GM12878 (cell line): ENCODE measurements around the gene OLFM1. TPM values are rescaled to one million over a fixed set of nuclear protein-coding genes. Genes with fewer than 3 reads are reported as not detected.

Experiments used
- ATAC-seq: fragments of 200-7000 bp; cut with Tn5 transposase; 3 replicates; pipeline ENCODE4 v1.9.1; 2020; ENCODE audit warnings: mild to moderate bottlenecking, moderate library complexity
- BruUV-seq: library from RNA; stranded (reverse); fragments of 400-500 nt; replicated peaks from 2 replicates; lab custom pipeline; 2021; lab: Mats Ljungman, UMichigan
- CTCF ChIA-PET: fragments of 300-600 bp; sonication (Branson Sonifier 250); formaldehyde crosslinking; extraction: SDS; loops from one replicate; lab custom pipeline; 2021; ENCODE audit warnings: inconsistent platforms; lab: Yijun Ruan, JAX
- POLR2A ChIA-PET: fragments of 350-600 bp; formaldehyde crosslinking; extraction: SDS; loops from one replicate; lab custom pipeline; 2021; ENCODE audit warnings: inconsistent platforms; lab: Charles Lee
- RAD21 ChIA-PET: fragments of 300-600 bp; sonication (Branson Sonifier 250); formaldehyde crosslinking; loops from one replicate; lab custom pipeline; 2023; ENCODE audit warnings: antibody characterized with exemption; ENCODE audit not compliant: unreplicated experiment; lab: Charles Lee
- SMC1A ChIA-PET: fragments of 300-600 bp; sonication (Branson Sonifier 250); formaldehyde crosslinking; loops from one replicate; lab custom pipeline; 2023; ENCODE audit not compliant: unreplicated experiment, uncharacterized antibody; lab: Charles Lee
- DNase-seq: peaks from one replicate; pipeline ENCODE4 v3.0.0-alpha.2; 2011; ENCODE audit warnings: low read depth, low spot score
- FAIRE-seq: peaks from 3 replicates; lab custom pipeline; 2011; peaks lifted over from hg19 to GRCh38; lab: Jason Lieb, UNC
- H2AFZ ChIP-seq: 2 replicates; pipeline ENCODE4 v1.6.0; 2011; ENCODE audit warnings: low read depth, low read length, control low read depth; ENCODE audit not compliant: control insufficient read depth
- H3K27ac ChIP-seq: 2 replicates; pipeline ENCODE4 v1.5.1; 2011; ENCODE audit warnings: control low read depth; ENCODE audit not compliant: control insufficient read depth, insufficient read depth
- H3K27me3 ChIP-seq, 2 experiments: replicated peaks in 1 of 2; 2 replicates each; pipeline versions ENCODE4 v1.6.0 to v1.6.1; 2011; ENCODE audit warnings: low read length in 1 of 2; ENCODE audit not compliant: control insufficient read depth in 2 of 2, insufficient read depth in 2 of 2
- H3K36me3 ChIP-seq, 2 experiments: 2 replicates each; pipeline ENCODE4 v1.5.1; 2011; ENCODE audit warnings: low read length in 1 of 2; ENCODE audit not compliant: control insufficient read depth in 2 of 2, insufficient read depth in 2 of 2
- H3K4me1 ChIP-seq: 2 replicates; pipeline ENCODE4 v1.6.1; 2011; ENCODE audit warnings: mild to moderate bottlenecking, low read length, moderate library complexity, mixed read lengths; ENCODE audit not compliant: control insufficient read depth, insufficient read depth
- H3K4me2 ChIP-seq: 2 replicates; pipeline ENCODE4 v1.6.0; 2011; ENCODE audit warnings: control low read depth; ENCODE audit not compliant: control insufficient read depth, insufficient read depth
- H3K4me3 ChIP-seq: fragments of 200-600 bp; sonication (generic); 2 replicates; pipeline ENCODE4 v1.5.1; 2016
- H3K79me2 ChIP-seq: 2 replicates; pipeline ENCODE4 v1.6.0; 2011; ENCODE audit warnings: low read length; ENCODE audit not compliant: control insufficient read depth, insufficient read depth
- H3K9ac ChIP-seq: 2 replicates; pipeline ENCODE4 v1.8.0; 2011; ENCODE audit warnings: low read length, control low read depth, mixed read lengths; ENCODE audit not compliant: control insufficient read depth, insufficient read depth
- H3K9me3 ChIP-seq: replicated peaks from 3 replicates; pipeline ENCODE4 v1.5.1; 2011; ENCODE audit warnings: mild to moderate bottlenecking, low read length; ENCODE audit not compliant: control insufficient read depth, insufficient read depth
- H4K20me1 ChIP-seq: 2 replicates; pipeline ENCODE4 v1.6.0; 2011; ENCODE audit not compliant: control insufficient read depth, insufficient read depth
- EZH2 ChIP-seq: IDR thresholded peaks from 2 replicates; pipeline ENCODE4 v1.6.1; 2012; ENCODE audit warnings: low read depth, mild to moderate bottlenecking, control low read depth, inconsistent platforms, low read length, borderline replicate concordance; ENCODE audit not compliant: control insufficient read depth
- PAX5 ChIP-seq: IDR thresholded peaks from 2 replicates; pipeline ENCODE4 v1.6.1; 2011; ENCODE audit warnings: low read depth, low read length, borderline replicate concordance
- RAD51 ChIP-seq: fragments of 450-650 bp; IDR thresholded peaks from 2 replicates; pipeline ENCODE4 v1.6.1; 2016; ENCODE audit warnings: moderate library complexity, mild to moderate bottlenecking, inconsistent platforms
- RCOR1 ChIP-seq: conservative IDR thresholded peaks from 2 replicates; pipeline ENCODE4 v1.6.1; 2012; ENCODE audit warnings: low read depth, low read length, improper control_type of control experiment
- TARDBP ChIP-seq: IDR thresholded peaks from 2 replicates; pipeline ENCODE4 v1.6.1; 2016; ENCODE audit warnings: borderline replicate concordance
- TCF7 ChIP-seq: IDR thresholded peaks from 2 replicates; pipeline ENCODE4 v1.6.1; 2014; ENCODE audit warnings: antibody characterized with exemption, borderline replicate concordance
- ZBTB40 ChIP-seq: fragments of 450-650 bp; IDR thresholded peaks from 2 replicates; pipeline ENCODE4 v1.6.1; 2016; ENCODE audit warnings: mild to moderate bottlenecking, moderate library complexity, borderline replicate concordance
- ZSCAN29 ChIP-seq: fragments of 450-650 bp; IDR thresholded peaks from 2 replicates; pipeline ENCODE4 v1.6.1; 2017; ENCODE audit warnings: mild to moderate bottlenecking, moderate library complexity
- WGBS: methylation state at CpG from one replicate; pipeline ENCODE4 v1.1.6; 2016; ENCODE audit warnings: low lambda C conversion rate; ENCODE audit not compliant: insufficient replicate concordance, insufficient coverage; ENCODE audit errors: missing lambda C conversion rate; 5-methylcytosine and 5-hydroxymethylcytosine counted together
- in situ Hi-C: fragments of 300-500 bp; cut with MboI; formaldehyde crosslinking; loops from 9 replicates; pipeline ENCODE4 v1.14.3; 2018; ENCODE audit warnings: mixed read lengths
- intact Hi-C: fragments of 100-400 bp; cut with micrococcal nuclease; formaldehyde crosslinking; loops from one replicate; pipeline ENCODE4 v1.14.2; 2022; ENCODE audit not compliant: unreplicated experiment
- polyA plus RNA-seq, 11 experiments: library from polyadenylated mRNA; depleted of rRNA in 4 of 11; unstranded in 6 of 11; stranded (reverse) in 5 of 11; fragments of >200 nt; fragmentation: Nextera tagmentation in 4 of 11; fragmentation: Illumina TruSeq in 1 of 11; extraction: Ambion mirVana in 4 of 11; extraction: Trizol in 1 of 11; gene quantifications; 1 replicate in 1 of 11; 2 replicates in 10 of 11; pipeline versions ENCODE4 v1.2.1 to v1.2.3, GENCODE V29; 2011 to 2016; ENCODE audit warnings: inconsistent platforms in 2 of 11, missing spikeins in 2 of 11, low read depth in 1 of 11
- total RNA-seq, 4 experiments: library from RNA; depleted of rRNA in 3 of 4; stranded (reverse); fragments of >200 nt in 3 of 4; fragmentation: Illumina TruSeq in 1 of 4; extraction: Trizol in 1 of 4; gene quantifications; 2 replicates each; pipeline versions ENCODE4 v1.2.1 to v1.2.3, GENCODE V29; 2013 to 2021
- TF ChIP-seq, protein P1 (sequence below): fragments of 450-650 bp; IDR thresholded peaks from 2 replicates; pipeline ENCODE4 v1.6.1; 2017; ENCODE audit warnings: mild to moderate bottlenecking, low read depth, inconsistent platforms; ENCODE audit not compliant: poor library complexity, severe bottlenecking
- TF ChIP-seq, protein P2 (sequence below): fragments of 150-350 bp; IDR thresholded peaks from 2 replicates; pipeline ENCODE4 v1.6.1; 2014; ENCODE audit warnings: mild to moderate bottlenecking, low read depth, low read length
- TF ChIP-seq, protein P3 (sequence below): fragments of 450-650 bp; IDR thresholded peaks from 2 replicates; pipeline ENCODE4 v1.6.1; 2017; ENCODE audit warnings: borderline replicate concordance

OLFM1 gene
- total and polyA plus RNA-seq, 10 of the 15 experiments (the other 5 are each of a cell fraction or from before 2014, with no cell fraction given), result not detected

DNA sequence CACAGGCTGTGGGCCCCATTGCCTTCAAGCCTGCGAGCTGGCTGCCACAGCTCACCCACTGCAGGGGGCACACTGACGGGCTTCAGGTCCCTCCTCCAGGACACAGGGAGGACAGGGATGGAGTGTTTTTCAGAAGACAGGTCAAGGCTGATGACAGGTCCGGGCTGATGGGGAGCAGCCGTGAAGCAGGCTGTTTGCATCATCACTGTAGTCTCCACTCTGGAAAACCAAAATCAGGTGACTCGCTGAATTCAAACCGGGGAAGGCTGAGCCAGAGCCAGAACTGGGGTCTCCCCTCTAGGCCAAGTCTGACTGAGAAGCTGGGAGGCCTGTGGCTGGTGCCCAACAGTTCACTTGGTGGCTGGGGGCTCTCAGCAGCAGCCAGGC, 48.5 kb downstream of the OLFM1 start (continued):
- TF ChIP-seq, protein P1, sequence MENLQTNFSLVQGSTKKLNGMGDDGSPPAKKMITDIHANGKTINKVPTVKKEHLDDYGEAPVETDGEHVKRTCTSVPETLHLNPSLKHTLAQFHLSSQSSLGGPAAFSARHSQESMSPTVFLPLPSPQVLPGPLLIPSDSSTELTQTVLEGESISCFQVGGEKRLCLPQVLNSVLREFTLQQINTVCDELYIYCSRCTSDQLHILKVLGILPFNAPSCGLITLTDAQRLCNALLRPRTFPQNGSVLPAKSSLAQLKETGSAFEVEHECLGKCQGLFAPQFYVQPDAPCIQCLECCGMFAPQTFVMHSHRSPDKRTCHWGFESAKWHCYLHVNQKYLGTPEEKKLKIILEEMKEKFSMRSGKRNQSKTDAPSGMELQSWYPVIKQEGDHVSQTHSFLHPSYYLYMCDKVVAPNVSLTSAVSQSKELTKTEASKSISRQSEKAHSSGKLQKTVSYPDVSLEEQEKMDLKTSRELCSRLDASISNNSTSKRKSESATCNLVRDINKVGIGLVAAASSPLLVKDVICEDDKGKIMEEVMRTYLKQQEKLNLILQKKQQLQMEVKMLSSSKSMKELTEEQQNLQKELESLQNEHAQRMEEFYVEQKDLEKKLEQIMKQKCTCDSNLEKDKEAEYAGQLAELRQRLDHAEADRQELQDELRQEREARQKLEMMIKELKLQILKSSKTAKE, result no peak
- no peak for TF ChIP-seq RCOR1

DNA sequence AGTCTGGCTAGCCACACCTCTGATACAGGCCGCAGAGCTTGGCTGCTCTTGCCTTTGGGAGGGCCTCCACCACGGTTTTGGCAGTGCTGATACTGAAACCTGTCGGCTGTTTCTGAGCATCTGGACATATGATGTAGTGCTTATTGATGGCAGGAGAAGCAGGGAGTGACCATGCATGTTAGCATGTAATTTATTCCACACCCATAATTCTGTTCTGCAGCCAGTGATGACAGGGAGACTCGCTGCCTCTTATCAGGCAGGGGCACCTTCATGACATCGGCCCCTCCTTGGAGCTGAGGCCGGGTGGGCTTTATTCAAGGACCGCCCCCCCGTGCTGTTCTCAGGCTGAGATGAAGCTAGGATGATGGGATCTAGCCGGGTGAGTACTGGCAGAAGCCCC, 49.0 kb downstream of the OLFM1 start:
- BruUV-seq, result no TSS peak
- SMC1A ChIA-PET, result no interaction called here
- no peaks in the 10 kb centered on the region for H3K9me3 ChIP-seq
- no peaks in the 10 kb centered on the region for H3K36me3 ChIP-seq
- no peaks in the 10 kb centered on the region for H3K27me3 ChIP-seq
- CTCF ChIA-PET, result no interaction called here
- H3K27ac ChIP-seq, result no peak overlapping the region
- no peak overlapping the region for H2AFZ ChIP-seq
- no peaks in the 10 kb centered on the region for H4K20me1 ChIP-seq
- TF ChIP-seq TARDBP (no peak), ZBTB40 (no peak), RAD51 (no peak), PAX5 (no peak), TCF7 (no peak), EZH2 (no peak), ZSCAN29 (no peak)
- TF ChIP-seq, protein P2, sequence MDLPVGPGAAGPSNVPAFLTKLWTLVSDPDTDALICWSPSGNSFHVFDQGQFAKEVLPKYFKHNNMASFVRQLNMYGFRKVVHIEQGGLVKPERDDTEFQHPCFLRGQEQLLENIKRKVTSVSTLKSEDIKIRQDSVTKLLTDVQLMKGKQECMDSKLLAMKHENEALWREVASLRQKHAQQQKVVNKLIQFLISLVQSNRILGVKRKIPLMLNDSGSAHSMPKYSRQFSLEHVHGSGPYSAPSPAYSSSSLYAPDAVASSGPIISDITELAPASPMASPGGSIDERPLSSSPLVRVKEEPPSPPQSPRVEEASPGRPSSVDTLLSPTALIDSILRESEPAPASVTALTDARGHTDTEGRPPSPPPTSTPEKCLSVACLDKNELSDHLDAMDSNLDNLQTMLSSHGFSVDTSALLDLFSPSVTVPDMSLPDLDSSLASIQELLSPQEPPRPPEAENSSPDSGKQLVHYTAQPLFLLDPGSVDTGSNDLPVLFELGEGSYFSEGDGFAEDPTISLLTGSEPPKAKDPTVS, result no peak
- TF ChIP-seq, protein P3, sequence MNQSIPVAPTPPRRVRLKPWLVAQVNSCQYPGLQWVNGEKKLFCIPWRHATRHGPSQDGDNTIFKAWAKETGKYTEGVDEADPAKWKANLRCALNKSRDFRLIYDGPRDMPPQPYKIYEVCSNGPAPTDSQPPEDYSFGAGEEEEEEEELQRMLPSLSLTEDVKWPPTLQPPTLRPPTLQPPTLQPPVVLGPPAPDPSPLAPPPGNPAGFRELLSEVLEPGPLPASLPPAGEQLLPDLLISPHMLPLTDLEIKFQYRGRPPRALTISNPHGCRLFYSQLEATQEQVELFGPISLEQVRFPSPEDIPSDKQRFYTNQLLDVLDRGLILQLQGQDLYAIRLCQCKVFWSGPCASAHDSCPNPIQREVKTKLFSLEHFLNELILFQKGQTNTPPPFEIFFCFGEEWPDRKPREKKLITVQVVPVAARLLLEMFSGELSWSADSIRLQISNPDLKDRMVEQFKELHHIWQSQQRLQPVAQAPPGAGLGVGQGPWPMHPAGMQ, result no peak
- 14% methylated on average over 9 of the region's 9 CpGs for WGBS
- intact Hi-C loops (no loop called here), in situ Hi-C loops (no loop called here)
- no peak overlapping the region for H3K9ac ChIP-seq
- no peaks in the 10 kb centered on the region for H3K79me2 ChIP-seq
- H3K4me2 ChIP-seq, result no peak overlapping the region
- no peak overlapping the region for H3K4me3 ChIP-seq
- DNase-seq, result no peak
- RAD21 ChIA-PET, result no interaction called here
- FAIRE-seq, result no peak
- no peak for ATAC-seq
- POLR2A ChIA-PET, result no interaction called here
- H3K4me1 ChIP-seq, result no peaks in the 10 kb centered on the region
